OCI-LY3 (cell line): ENCODE measurements around the gene ZNF865.
"Not testable (repeated sequence)": the region's sequence is repeated elsewhere in the genome, so short reads cannot be mapped to it uniquely, and the experiment has no call there.

Experiments used
- H2AFZ ChIP-seq: fragments of 200-600, 300-600 bp; shearing (Covaris generic); 2 replicates; pipeline ENCODE4 v1.6.0; 2014; ENCODE audit warnings: antibody characterized with exemption, low read depth, low read length
- H3K27ac ChIP-seq: fragments of 200-600, 300-600 bp; sonication (generic); 2 replicates; pipeline ENCODE4 v1.5.1; 2014; ENCODE audit warnings: mild to moderate bottlenecking, low read length, moderate library complexity, mixed read lengths
- H3K27me3 ChIP-seq: fragments of 200-600, 300-600 bp; sonication (generic); 2 replicates; pipeline ENCODE4 v1.6.1; 2014; ENCODE audit warnings: low read depth, low read length, mixed read lengths
- H3K36me3 ChIP-seq: fragments of 200-600, 300-600 bp; sonication (generic); replicated peaks from 2 replicates; pipeline ENCODE3; 2014; ENCODE audit warnings: low read depth, low read length, mixed read lengths
- H3K4me1 ChIP-seq: fragments of 300-600, 200-600 bp; sonication (generic); 2 replicates; pipeline ENCODE4 v1.6.1; 2014; ENCODE audit warnings: low read length, mixed read lengths
- H3K4me2 ChIP-seq: fragments of 200-600, 300-600 bp; sonication (generic); 2 replicates; pipeline ENCODE4 v1.6.1; 2014; ENCODE audit warnings: low read length, mixed read lengths
- H3K4me3 ChIP-seq: fragments of 300-600, 200-600 bp; sonication (generic); 2 replicates; pipeline ENCODE4 v1.5.1; 2014; ENCODE audit warnings: antibody characterized with exemption, mild to moderate bottlenecking, low read length, moderate library complexity
- H3K79me2 ChIP-seq: fragments of 300-600, 200-600 bp; shearing (Covaris generic); 2 replicates; pipeline ENCODE4 v1.6.1; 2014; ENCODE audit warnings: mild to moderate bottlenecking, low read length, mixed read lengths
- H3K9ac ChIP-seq: fragments of 300-600, 200-600 bp; shearing (Covaris generic); 2 replicates; pipeline ENCODE4 v1.6.0; 2014; ENCODE audit warnings: mild to moderate bottlenecking, low read length, moderate library complexity
- H3K9me3 ChIP-seq: fragments of 200-600, 300-600 bp; shearing (Covaris generic); 2 replicates; pipeline ENCODE4 v1.6.1; 2014; ENCODE audit warnings: low read length, mixed read lengths; ENCODE audit not compliant: insufficient read depth
- H4K20me1 ChIP-seq: fragments of 200-600, 300-600 bp; sonication (generic); 2 replicates; pipeline ENCODE4 v1.6.1; 2016; ENCODE audit warnings: low read length, mixed read lengths; ENCODE audit not compliant: insufficient read depth
- EZH2phosphoT487 ChIP-seq: fragments of 200-600 bp; shearing (Covaris generic); IDR thresholded peaks from 2 replicates; pipeline ENCODE4 v1.6.1; 2018; ENCODE audit warnings: antibody characterized with exemption, mixed run types, low read depth
- TF ChIP-seq, protein P1 (sequence below): fragments of 200-600, 300-600 bp; sonication (generic); IDR thresholded peaks from 2 replicates; pipeline ENCODE4 v1.5.1; 2014; ENCODE audit warnings: antibody characterized with exemption, low read length, low read depth

The ZNF865 gene

DNA sequence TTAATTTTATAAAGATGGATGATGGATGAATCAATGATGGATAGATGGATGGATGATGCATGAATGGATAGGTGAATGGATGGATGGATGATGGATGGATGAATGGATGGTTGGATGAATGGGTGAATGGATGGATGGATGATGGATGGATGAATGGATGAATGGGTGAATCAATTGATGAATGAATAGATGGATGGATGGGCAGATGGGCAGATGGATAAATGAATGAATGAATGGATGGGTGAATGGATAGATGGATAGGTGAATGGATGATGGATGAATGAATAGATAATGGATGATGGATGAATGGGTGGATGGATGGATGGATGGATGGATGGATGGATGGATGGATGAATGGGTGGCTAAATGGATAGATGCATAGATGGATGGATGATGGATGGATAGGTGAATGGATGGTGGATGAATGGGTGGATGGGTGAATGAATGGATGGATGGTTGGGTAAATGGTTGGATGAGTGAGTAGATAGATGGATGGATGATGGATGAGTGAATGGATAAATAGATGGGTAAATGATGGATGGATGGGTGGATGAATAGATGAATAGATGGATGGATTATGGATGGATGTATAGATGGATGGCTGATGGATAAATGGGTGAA, 37.6 kb upstream of the ZNF865 start:
- H3K4me3 ChIP-seq, result no peak overlapping the region
- no peaks in the 10 kb centered on the region for H3K79me2 ChIP-seq
- H3K27ac ChIP-seq, result no peak overlapping the region
- no peaks in the 10 kb centered on the region for H3K36me3 ChIP-seq
- TF ChIP-seq, protein P1, sequence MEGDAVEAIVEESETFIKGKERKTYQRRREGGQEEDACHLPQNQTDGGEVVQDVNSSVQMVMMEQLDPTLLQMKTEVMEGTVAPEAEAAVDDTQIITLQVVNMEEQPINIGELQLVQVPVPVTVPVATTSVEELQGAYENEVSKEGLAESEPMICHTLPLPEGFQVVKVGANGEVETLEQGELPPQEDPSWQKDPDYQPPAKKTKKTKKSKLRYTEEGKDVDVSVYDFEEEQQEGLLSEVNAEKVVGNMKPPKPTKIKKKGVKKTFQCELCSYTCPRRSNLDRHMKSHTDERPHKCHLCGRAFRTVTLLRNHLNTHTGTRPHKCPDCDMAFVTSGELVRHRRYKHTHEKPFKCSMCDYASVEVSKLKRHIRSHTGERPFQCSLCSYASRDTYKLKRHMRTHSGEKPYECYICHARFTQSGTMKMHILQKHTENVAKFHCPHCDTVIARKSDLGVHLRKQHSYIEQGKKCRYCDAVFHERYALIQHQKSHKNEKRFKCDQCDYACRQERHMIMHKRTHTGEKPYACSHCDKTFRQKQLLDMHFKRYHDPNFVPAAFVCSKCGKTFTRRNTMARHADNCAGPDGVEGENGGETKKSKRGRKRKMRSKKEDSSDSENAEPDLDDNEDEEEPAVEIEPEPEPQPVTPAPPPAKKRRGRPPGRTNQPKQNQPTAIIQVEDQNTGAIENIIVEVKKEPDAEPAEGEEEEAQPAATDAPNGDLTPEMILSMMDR, result no peak
- TF ChIP-seq EZH2phosphoT487, result no peak
- no peak overlapping the region for H2AFZ ChIP-seq
- H4K20me1 ChIP-seq, result no peaks in the 10 kb centered on the region
- H3K27me3 ChIP-seq, result no peaks in the 10 kb centered on the region
- H3K9ac ChIP-seq, result no peak overlapping the region
- H3K4me1 ChIP-seq, result no peaks in the 10 kb centered on the region
- no peaks in the 10 kb centered on the region for H3K9me3 ChIP-seq
- H3K4me2 ChIP-seq, result no peak overlapping the region

DNA sequence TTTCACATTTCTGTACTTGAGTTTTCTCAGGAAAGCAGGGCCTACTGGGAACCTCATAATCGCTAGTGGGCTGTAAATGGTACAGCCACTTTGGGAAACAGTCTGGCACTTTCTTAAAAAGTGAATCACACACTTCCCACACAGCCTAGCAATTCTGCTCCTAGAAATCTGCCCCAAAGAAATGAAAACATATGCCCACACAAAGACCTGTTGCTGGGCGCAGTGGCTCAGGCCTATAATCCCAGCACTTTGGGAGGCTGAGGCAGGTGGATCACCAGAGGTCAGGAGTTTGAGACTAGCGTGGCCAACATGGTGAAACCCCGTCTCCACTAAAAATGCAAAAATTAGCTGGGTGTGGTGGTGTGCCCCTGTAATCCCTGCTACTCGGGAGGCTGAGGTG, 36.0 kb upstream of the ZNF865 start:
- H4K20me1 ChIP-seq, result not testable (repeated sequence)

DNA sequence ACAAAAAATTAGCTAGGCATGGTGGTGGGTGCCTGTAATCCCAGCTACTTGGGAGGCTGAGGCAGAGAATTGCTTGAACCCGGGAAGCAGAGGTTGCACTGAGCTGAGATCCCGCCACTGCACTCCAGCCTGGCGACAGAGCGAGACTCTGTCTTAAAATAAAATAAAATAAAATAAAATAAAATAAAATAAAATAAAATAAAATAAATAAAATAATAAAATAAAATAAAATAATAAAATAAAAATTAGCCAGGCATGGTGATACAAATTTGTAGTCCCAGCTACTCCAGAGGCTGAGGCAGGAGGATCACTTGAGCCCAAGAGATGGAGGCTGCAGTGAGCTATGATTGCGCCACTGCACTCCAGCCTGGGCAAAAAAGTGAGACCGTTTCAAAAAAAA, 31.5 kb upstream of the ZNF865 start:
- not testable (repeated sequence) for H3K4me2 ChIP-seq, H3K27me3 ChIP-seq, H3K4me1 ChIP-seq, H3K9me3 ChIP-seq, H4K20me1 ChIP-seq, H3K4me3 ChIP-seq, H2AFZ ChIP-seq, H3K27ac ChIP-seq, H3K9ac ChIP-seq, H3K79me2 ChIP-seq
- peaks cover 22% of the 10 kb centered on the region for H3K36me3 ChIP-seq

More for the DNA sequence above, 36.0 kb upstream of the ZNF865 start:
- not testable (repeated sequence) for H3K9me3 ChIP-seq, H3K4me2 ChIP-seq, H3K27me3 ChIP-seq, H2AFZ ChIP-seq, H3K27ac ChIP-seq, H3K9ac ChIP-seq, H3K4me1 ChIP-seq, H3K36me3 ChIP-seq, H3K79me2 ChIP-seq, H3K4me3 ChIP-seq

DNA sequence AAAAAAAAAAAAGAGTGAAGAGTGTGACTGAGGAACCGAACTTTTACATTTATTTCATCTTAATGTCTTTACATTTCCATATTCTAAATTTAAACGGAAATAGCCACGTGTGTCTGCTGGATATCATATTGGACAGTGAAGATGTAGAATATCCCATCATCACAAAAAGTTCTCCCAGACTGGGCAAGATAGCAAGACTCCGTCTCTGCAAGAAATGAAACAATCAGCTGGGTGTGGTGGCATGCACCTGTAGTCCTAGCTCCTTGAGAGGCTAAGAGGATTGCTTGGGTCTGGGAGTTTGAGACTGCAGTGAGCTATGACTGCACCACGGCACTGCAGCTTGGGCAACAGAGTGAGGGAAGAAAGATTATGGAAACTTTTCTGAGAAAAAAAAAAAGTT, 28.7 kb upstream of the ZNF865 start:
- Histone ChIP-seq H3K4me1 (peaks cover 12% of the 10 kb centered on the region), H4K20me1 (no peaks in the 10 kb centered on the region), H3K9me3 (no peaks in the 10 kb centered on the region), H3K27me3 (no peaks in the 10 kb centered on the region), H3K36me3 (peaks cover 22% of the 10 kb centered on the region), H3K27ac (no peak overlapping the region), H3K4me3 (no peak overlapping the region), H3K9ac (no peak overlapping the region), H3K79me2 (peaks cover 27% of the 10 kb centered on the region), H3K4me2 (no peak overlapping the region), H2AFZ (no peak overlapping the region)
- no peak for TF ChIP-seq EZH2phosphoT487
- TF ChIP-seq, protein P1, result no peak

DNA sequence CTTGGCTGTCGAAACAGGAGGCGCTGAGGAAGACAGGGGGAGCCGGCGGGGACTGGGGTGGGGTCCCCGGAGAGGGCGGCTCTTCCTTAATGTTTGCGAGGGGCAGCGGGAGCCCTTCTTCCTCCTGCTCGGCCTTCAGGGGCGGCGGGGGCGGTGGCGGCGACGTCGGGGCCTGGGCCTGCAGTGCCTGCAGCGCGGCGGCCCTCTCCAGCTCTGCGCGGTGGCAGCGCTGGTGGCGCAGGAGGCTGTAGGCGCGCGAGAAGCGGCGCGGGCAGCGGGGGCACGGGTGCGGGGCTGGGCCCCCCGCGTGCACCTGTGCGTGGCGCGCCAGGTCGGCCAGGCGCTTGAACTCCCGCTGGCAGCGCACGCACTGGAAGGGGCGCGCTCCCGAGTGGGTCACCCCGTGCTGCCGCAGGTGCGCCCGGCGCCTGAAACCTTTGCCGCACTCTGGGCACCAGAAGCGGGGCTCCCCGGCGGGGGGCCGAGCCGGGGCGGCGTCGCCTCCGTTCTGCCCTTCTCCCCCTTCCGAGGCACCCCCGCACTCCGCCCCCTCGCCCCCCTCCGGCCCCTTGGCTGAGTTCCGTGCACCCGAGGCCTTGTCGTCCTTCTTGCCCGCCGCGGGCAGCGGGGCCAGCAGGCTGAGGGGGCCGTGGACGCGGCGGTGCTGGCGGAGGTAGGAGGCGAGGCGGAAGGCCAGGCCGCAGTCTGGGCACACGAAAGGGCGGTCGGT, 27.3 kb upstream of the ZNF865 start:
- Histone ChIP-seq H3K79me2 (peaks cover 27% of the 10 kb centered on the region), H3K36me3 (peaks cover 22% of the 10 kb centered on the region), H3K4me3 (no peak overlapping the region), H3K4me1 (peaks cover 14% of the 10 kb centered on the region), H2AFZ (no peak overlapping the region), H3K27me3 (no peaks in the 10 kb centered on the region), H3K9ac (no peak overlapping the region), H3K9me3 (no peaks in the 10 kb centered on the region), H3K27ac (no peak overlapping the region), H3K4me2 (no peak overlapping the region), H4K20me1 (no peaks in the 10 kb centered on the region)
- TF ChIP-seq, protein P1, result no peak
- TF ChIP-seq EZH2phosphoT487, result no peak
